Glomerular visceral epithelial cell (primary cell): ENCODE data around the gene ABHD17A.

ENCODE experiments used
- DNase-seq: peaks from one replicate; pipeline ENCODE4 v3.0.0-alpha.2; 2016; ENCODE audit errors: extremely low spot score

Gene ABHD17A

GRCh38 chr19:1885398-1886119 lies at the start of gene ABHD17A:
Gene ABHD17A (minus strand): TSS chr19:1885496. CDS start chr19:1881566, 3,930 bp downstream.
- peak; percentile 94 for DNase-seq

- DNase-seq: no peak
Observed at GRCh38 chr19:1933942-1934341, 48.6 kb upstream of the ABHD17A start.

GRCh38 chr19:1933244-1933643 lies 47.9 kb upstream of the ABHD17A start:
- no peak for DNase-seq

DNA sequence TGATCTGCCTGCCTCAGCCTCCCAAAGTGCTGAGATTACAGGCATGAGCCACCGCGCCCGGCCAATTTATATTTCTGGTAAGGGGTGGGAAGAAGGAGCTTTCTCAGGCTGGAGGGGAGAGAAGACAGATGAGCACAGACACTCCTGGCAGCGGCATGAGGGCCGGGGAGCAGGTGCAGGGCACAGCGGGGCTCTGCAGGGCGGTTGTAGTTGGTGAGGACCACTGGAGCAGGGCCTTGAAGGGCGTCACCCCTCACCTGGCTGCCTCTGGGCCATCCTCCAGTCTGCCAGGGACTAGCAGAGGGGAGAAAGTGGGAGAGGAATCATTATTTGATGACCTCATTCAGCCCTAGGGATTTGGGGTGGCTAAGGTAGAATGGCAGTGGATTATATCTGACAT lies 47.1 kb upstream of the ABHD17A start:
- DNase-seq: no peak

- no peak for DNase-seq
Observed at GRCh38 chr19:1931445-1931844, 46.1 kb upstream of the ABHD17A start.

DNA sequence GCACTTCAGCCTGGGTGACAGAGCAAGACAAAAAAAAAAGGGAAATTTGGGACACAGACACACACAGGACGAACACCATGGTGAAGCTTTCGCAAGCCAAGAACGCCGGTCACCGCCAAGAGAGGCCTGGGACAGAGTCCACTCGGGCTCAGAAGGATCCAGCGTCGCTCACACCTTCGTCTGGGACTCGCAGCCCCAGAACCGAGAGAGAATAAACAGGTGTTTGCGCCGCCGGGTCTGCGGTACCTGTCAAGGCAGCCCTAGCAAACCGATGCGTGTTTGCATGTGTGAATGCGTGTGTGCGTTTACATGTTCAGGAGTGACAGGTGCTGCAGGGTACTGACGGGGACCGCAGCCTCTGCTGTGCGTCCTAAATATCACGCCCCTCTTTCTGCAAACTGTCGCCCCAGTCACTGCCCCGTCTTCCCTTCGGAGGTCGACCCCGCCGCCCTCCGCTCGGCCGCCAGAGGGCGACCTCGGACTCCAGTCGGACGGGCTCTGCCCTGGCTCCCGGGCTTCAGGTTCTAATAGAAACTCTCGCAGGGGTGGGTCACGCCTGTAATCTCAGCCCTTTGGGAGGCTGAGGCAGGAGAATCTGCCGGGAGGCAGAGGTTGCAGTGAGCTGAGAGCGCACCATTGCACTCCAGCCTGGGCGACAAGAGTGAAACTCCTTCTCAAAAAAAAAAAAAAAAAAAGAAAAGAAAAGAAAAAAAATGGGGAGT lies 43.9 kb upstream of the ABHD17A start:
- DNase-seq: peak; percentile 80

DNA sequence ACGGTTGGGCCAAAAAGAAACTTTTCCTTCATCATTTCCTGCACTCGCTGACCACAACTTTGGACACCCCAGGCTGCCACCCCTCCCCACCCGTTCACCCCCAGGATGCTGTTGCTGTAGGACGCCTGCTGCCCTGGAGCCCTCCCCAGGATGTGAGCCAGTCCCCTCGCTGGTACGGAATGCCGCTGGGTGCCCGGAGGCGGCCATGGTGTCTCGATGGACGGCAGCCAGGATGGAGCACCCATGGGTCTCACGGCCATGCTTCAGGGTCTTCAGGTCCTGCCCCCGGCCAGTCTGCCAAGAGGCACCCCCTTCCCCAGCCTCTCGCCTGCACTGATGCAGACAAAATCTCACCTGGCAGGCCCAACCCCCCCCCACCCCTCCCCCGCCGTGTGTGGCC lies 40.2 kb upstream of the ABHD17A start:
- no peak for DNase-seq

DNA sequence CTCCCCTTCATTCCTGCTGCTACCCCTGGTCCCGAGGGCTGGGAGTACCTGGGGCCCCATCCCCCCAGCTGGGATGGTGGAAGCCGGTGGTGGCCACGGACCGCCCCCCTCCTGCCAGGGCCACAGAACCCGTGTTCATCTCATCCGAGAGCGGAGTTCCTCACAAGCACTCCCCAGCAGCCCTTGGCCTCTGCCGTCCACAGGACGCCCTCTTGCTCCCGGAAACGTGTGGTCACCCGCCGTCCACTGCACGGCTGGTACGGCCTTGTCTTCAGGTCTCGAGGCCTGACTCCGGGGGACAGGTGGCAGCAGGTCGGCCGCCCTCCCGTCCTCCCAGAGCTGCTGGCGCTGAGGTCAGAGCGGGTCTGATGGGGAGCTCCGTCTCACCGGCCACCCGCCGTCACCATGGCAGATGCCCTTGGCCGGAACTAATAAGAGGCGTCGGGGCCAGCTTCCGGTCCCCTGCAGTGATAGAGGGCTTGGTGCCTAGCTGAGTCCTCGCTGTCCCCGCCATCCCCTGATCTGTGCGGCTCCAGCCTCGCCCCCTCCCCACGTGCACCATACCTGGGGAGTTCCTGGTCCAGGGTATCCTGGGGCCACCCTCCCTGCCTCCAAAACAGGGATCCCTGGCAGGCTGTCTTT lies 39.1 kb upstream of the ABHD17A start:
- DNase-seq: no peak

DNA sequence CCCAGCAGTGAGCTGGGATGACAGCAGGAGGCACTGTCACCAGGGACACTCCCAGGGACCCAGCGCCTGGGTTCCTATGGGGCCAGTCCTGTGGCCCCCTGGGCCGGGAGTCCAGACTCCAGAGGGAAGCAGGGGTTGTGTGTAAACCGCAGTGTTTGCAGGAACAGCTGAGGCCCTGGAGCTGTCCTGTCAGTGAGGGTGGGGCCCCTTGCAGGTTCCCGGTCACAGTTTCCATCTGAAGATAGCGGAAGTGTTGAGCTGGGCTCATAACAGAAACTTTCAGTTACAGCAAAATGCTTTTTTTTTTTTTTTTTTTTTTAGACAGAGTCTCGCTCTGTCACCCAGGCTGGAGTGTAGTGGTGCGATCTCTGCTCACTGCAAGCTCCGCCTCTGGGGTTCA lies 38.0 kb upstream of the ABHD17A start:
- DNase-seq: no peak

DNA sequence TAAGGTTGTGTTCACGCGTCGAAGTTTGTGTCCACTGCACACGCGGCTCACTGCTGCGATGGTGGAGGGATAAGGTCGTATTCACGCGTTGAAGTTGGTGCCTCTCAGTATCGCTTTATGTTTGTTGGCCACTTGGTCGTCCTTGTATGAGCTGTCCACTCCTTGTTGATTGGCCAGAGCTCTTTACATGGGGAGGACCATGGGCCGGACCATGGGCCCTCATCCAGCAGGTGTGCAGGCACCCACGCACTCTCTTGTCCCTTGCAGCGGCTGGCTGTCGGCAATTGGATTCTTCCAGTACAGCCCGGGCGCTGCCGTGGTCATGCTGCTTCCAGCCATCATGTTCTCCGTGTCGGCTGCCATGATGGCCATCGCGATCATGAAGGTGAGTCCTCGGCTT lies 37.5 kb upstream of the ABHD17A start:
- DNase-seq: no peak

DNA sequence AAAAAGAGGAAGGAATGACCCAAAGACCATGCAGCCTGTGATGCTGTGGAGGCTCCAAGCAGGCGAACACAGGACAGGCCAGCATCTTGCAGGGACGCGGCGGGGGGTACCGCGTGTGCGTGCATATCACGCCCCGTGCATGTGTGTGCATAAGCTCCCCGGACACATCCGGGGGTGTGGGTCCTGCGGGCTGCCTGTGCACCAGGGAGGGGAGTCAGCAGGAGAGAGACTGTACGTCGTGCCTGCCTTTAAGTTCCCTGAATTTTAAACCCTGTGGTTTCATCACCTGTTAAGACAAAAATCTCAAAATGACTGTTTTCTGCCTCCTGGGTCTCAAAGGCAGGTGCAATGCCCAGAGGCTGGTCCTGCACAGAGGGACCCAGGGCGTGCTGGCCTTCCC lies 36.5 kb upstream of the ABHD17A start:
- no peak for DNase-seq

DNA sequence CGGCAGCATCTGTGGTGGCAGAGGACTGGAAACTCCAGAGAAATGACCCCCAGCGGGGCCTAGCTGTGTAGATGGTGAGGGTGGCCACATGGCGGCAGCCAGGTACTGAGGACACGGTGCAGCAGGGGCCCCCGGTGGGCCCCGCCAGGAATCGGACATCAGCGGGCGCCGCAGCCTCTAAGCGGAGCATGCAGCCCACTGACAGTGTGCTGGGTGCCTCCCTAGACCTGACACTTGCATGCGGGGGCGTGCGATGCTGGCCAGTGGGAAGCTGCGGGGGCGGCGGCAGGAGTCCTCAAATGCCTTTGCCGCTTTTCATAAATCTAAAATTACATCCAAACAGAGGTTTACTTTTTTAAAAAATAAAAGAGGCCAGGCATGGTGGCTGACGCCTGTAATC lies 36.0 kb upstream of the ABHD17A start:
- no peak for DNase-seq

DNA sequence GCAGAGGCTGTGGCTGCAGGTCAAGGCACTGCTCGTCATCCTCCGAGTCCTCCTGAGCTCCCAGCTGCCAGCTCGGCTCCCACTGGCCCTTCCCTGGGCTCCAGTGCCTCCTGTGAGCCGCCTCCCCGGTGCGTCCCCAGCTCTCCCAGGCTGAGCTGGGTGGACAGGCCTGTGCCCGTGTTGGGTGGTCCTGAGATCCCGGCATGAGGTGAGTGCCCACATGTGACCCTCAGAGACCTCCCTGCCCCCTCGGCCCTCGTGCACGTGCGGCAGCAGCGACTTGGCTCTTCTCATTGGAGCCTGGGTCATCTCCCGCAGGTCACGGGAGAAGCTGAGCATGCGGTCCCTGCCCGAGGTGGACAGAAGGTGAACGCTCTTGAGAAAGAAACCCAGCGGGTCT lies 35.3 kb upstream of the ABHD17A start:
- no peak for DNase-seq

DNA sequence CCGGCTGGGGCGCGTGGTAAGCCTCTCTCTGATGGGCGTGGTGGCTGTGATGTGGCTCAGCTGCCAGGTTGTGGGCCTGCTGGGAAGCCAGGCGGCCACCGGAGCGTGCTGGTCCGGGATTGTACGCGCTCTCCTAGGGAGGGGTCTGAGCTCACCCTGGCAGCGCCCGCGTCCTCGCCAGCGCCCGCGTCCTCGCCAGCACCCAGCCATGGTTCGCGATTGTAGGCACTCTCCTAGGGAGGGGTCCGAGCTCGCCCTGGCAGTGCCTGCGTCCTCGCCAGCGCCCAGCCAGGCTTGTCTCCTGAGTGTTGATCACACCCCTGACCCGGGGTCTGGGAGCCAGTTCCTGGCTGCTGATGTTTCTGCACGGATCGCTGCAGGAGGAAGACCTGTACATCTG lies 33.7 kb upstream of the ABHD17A start:
- no peak for DNase-seq

- DNase-seq: no peak
Observed at GRCh38 chr19:1917926-1918325, 32.6 kb upstream of the ABHD17A start.

GRCh38 chr19:1917146-1917545 lies 31.9 kb upstream of the ABHD17A start:
- no peak for DNase-seq

- DNase-seq: no peak
Observed at GRCh38 chr19:1914826-1915341, 29.6 kb upstream of the ABHD17A start.

GRCh38 chr19:1913781-1914577 lies 28.7 kb upstream of the ABHD17A start:
- DNase-seq: no peak

- no peak for DNase-seq
Observed at GRCh38 chr19:1912760-1913505, 27.6 kb upstream of the ABHD17A start.

DNA sequence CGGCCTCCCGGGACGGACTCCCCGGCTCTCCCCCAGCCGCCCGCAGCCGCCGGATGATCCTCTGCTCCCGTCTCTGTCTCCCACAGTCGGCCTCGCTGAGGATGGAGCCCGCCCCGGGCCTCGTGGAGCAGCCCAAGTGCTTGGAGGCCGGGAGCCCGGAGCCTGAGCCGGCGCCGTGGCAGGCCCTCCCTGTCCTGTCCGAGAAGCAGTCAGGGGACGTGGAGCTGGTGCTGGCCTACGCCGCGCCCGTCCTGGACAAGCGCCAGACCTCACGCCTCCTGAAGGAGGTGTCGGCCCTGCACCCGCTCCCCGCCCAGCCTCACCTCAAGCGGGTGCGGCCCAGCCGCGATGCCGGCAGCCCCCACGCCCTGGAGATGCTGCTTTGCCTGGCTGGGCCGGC lies 26.7 kb upstream of the ABHD17A start:
- no peak for DNase-seq

- no peak for DNase-seq
Observed at GRCh38 chr19:1911098-1911497, 25.8 kb upstream of the ABHD17A start.
